ENCODE data around the gene ANKH.

ANKH gene

GRCh38 chr5:14756478-14756877 lies 115.1 kb downstream of the ANKH start:
- TF ChIP-seq USF1 (IDR thresholded peaks at IDR 0.05), result no peak

GRCh38 chr5:14753947-14754346 lies 117.6 kb downstream of the ANKH start:
- TF ChIP-seq TCF12 (IDR thresholded peaks at IDR 0.05; ENCODE audit: low read depth), result no peak
- no peak for TF ChIP-seq USF1 (IDR thresholded peaks at IDR 0.05)
- TF ChIP-seq ZBTB7A (IDR thresholded peaks at IDR 0.05; ENCODE audit: low read depth), result no peak
- no peak for TF ChIP-seq REST (IDR thresholded peaks at IDR 0.05; ENCODE audit: low read depth)
- TF ChIP-seq MAX (IDR thresholded peaks at IDR 0.05), result no peak
- TF ChIP-seq YY1 (IDR thresholded peaks at IDR 0.05; ENCODE audit: low read depth), result no peak
- TF ChIP-seq TAF1 (IDR thresholded peaks at IDR 0.05; ENCODE audit: low read depth), result no peak
- no peak for TF ChIP-seq CEBPB (IDR thresholded peaks at IDR 0.05)
- no peak for TF ChIP-seq FOXM1 (IDR thresholded peaks at IDR 0.05; ENCODE audit: borderline replicate concordance, low read depth)
- TF ChIP-seq EP300 (IDR thresholded peaks at IDR 0.05; ENCODE audit: borderline replicate concordance), result no peak
- TF ChIP-seq CREB1 (IDR thresholded peaks at IDR 0.05; ENCODE audit: low read depth), result no peak
- no peak for TF ChIP-seq EGR1 (IDR thresholded peaks at IDR 0.05)
- TF ChIP-seq RAD21 (IDR thresholded peaks at IDR 0.05; ENCODE audit: low read depth), result no peak
- TF ChIP-seq TEAD4 (IDR thresholded peaks at IDR 0.05), result no peak
- TF ChIP-seq NFIC (IDR thresholded peaks at IDR 0.05), result no peak

GRCh38 chr5:14753292-14753691 lies 118.3 kb downstream of the ANKH start:
- TF ChIP-seq REST (IDR thresholded peaks at IDR 0.05; ENCODE audit: low read depth) (no peak), USF1 (IDR thresholded peaks at IDR 0.05) (no peak), FOXM1 (IDR thresholded peaks at IDR 0.05; ENCODE audit: borderline replicate concordance, low read depth) (no peak), EGR1 (IDR thresholded peaks at IDR 0.05) (no peak), TEAD4 (IDR thresholded peaks at IDR 0.05) (no peak), YY1 (IDR thresholded peaks at IDR 0.05; ENCODE audit: low read depth) (no peak), TAF1 (IDR thresholded peaks at IDR 0.05; ENCODE audit: low read depth) (no peak), CREB1 (IDR thresholded peaks at IDR 0.05; ENCODE audit: low read depth) (no peak), TCF12 (IDR thresholded peaks at IDR 0.05; ENCODE audit: low read depth) (no peak), NFIC (IDR thresholded peaks at IDR 0.05) (no peak), ZBTB7A (IDR thresholded peaks at IDR 0.05; ENCODE audit: low read depth) (no peak), EP300 (IDR thresholded peaks at IDR 0.05; ENCODE audit: borderline replicate concordance) (no peak), CEBPB (IDR thresholded peaks at IDR 0.05) (no peak), RAD21 (IDR thresholded peaks at IDR 0.05; ENCODE audit: low read depth) (no peak), MAX (IDR thresholded peaks at IDR 0.05) (no peak)

GRCh38 chr5:14752497-14753071 lies 119.0 kb downstream of the ANKH start:
- TF ChIP-seq EGR1 (IDR thresholded peaks at IDR 0.05) (no peak), TAF1 (IDR thresholded peaks at IDR 0.05; ENCODE audit: low read depth) (no peak), NFIC (IDR thresholded peaks at IDR 0.05) (no peak), FOXM1 (IDR thresholded peaks at IDR 0.05; ENCODE audit: borderline replicate concordance, low read depth) (no peak), REST (IDR thresholded peaks at IDR 0.05; ENCODE audit: low read depth) (no peak), RAD21 (IDR thresholded peaks at IDR 0.05; ENCODE audit: low read depth) (no peak), TCF12 (IDR thresholded peaks at IDR 0.05; ENCODE audit: low read depth) (no peak), CREB1 (IDR thresholded peaks at IDR 0.05; ENCODE audit: low read depth) (no peak)

All from Ishikawa (cell line).